ENCODE results near the gene PSENEN. TPM values are rescaled to one million over a fixed set of nuclear protein-coding genes. Genes with fewer than 3 reads are reported as not detected.
"Not testable (repeated sequence)": the region's sequence is repeated elsewhere in the genome, so short reads cannot be mapped to it uniquely, and the experiment has no call there.

PSENEN gene
- total RNA-seq, 1 experiment from 2014 or later, result 42.9 TPM

DNA sequence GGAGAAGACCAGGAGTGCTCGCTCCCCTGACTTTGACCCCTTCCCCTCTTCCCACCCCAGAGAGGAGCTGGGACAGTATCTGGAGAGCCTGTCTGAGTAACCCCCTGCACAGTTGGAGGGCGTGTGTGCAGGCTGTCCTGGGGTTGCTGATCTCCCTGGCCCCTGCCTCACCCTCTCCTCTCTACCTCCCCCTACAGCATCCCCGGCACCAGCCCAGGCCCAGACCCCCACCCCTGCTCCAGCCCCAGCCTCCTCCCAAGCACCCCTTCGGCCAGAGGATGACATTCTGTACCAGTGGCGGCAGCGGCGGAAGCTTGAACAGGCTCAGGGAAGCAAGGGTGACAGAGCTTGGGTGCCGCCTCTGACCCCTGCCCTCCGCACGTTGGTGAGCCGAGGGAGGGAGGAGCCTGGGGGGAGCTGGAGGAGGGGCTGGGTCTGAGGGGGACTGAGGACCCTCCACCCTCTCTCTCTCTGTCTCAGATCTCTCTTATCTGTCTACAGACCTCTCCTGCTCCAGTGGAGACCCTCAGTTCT is 21.2 kb downstream of the PSENEN start:
- POLR2A ChIA-PET (ENCODE audit: unreplicated experiment), result no interaction called here
- Histone ChIP-seq H3K4me3 (ENCODE audit: low read length) (no peak overlapping the region), H3K27ac (ENCODE audit: low read length) (no peak overlapping the region), H3K4me2 (ENCODE audit: low read length) (no peak overlapping the region), H3K27me3 (ENCODE audit: low read length) (no peaks in the 10 kb centered on the region), H3F3A (ENCODE audit: low read length, unreplicated experiment) (no peaks in the 10 kb centered on the region), H2AFZ (ENCODE audit: low read length) (no peak overlapping the region), H3K9me3 (ENCODE audit: low read length) (no peaks in the 10 kb centered on the region), H3K9me2 (replicated peaks; ENCODE audit: low read length) (no peaks in the 10 kb centered on the region), H4K20me1 (ENCODE audit: low read length) (no peaks in the 10 kb centered on the region), H3K4me1 (ENCODE audit: insufficient read depth, low read length) (peaks cover 6% of the 10 kb centered on the region; the same call in 1 of the 2 replicates), H3K79me2 (ENCODE audit: low read length) (no peaks in the 10 kb centered on the region), H3K36me3 (ENCODE audit: low read depth, low read length) (no peaks in the 10 kb centered on the region), H3K9ac (ENCODE audit: low read length) (no peak overlapping the region)
- no peak for TF ChIP-seq EZH2phosphoT487 (IDR thresholded peaks at IDR 0.05; ENCODE audit: borderline replicate concordance, low read length)
- TF ChIP-seq EZH2 (IDR thresholded peaks at IDR 0.05; ENCODE audit: low read length, unreplicated experiment), result no peak
- TF ChIP-seq, protein P1, sequence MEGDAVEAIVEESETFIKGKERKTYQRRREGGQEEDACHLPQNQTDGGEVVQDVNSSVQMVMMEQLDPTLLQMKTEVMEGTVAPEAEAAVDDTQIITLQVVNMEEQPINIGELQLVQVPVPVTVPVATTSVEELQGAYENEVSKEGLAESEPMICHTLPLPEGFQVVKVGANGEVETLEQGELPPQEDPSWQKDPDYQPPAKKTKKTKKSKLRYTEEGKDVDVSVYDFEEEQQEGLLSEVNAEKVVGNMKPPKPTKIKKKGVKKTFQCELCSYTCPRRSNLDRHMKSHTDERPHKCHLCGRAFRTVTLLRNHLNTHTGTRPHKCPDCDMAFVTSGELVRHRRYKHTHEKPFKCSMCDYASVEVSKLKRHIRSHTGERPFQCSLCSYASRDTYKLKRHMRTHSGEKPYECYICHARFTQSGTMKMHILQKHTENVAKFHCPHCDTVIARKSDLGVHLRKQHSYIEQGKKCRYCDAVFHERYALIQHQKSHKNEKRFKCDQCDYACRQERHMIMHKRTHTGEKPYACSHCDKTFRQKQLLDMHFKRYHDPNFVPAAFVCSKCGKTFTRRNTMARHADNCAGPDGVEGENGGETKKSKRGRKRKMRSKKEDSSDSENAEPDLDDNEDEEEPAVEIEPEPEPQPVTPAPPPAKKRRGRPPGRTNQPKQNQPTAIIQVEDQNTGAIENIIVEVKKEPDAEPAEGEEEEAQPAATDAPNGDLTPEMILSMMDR (conservative IDR thresholded peaks at IDR 0.05; ENCODE audit: low read depth, low read length), result no peak
- ATAC-seq, result no peak
- DNase-seq, result no peak
- CTCF ChIA-PET, result no interaction called here
- BruUV-seq (replicated peaks), result no TSS peak
- intact Hi-C loops (cut with micrococcal nuclease), result no loop called here

DNA sequence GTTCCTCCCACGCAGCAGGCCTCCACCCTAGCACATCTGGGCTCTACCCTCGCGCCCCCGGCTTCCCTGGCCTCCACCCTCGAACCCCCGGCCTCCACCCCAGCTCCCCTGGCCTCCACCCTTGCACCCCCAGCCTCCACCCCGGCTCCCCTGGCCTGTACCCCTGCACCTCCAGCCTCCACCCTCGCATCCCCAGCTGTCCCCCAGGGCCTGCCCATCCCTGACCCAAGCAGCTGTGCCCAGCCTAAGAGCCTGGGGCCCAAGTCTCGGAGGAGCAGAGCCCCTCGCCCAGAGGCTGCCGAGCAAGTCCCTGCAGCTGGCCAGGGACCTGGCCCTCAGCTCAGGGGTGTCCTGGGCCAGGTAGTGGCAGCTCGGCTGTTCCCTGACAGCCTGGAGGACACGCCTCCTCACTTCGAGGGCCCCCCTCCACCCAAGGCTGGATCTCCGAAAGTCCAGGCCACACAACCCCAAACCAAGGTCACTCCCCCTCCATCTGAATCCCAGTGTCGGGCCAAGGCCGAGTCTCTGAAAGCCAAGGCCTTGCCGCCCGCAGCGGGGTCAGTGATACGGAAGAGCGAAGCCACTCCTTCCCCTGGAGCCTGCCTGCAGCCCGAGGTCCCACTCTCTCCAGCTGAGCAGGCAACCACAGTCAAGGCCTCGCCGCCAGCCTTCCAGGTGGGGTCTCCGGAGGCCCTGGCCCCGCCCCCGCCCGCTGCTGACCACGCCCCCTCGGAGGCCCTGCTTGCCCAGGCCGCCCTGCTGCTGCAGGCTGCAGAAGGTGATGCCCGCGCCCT is 22.0 kb downstream of the PSENEN start:
- Histone ChIP-seq H3F3A (ENCODE audit: low read length, unreplicated experiment) (no peaks in the 10 kb centered on the region), H3K79me2 (ENCODE audit: low read length) (no peaks in the 10 kb centered on the region), H3K9ac (ENCODE audit: low read length) (no peak overlapping the region), H3K9me2 (replicated peaks; ENCODE audit: low read length) (no peaks in the 10 kb centered on the region), H3K4me3 (ENCODE audit: low read length) (no peak overlapping the region), H3K27me3 (ENCODE audit: low read length) (no peaks in the 10 kb centered on the region), H2AFZ (ENCODE audit: low read length) (no peak overlapping the region), H3K4me2 (ENCODE audit: low read length) (no peak overlapping the region), H4K20me1 (ENCODE audit: low read length) (no peaks in the 10 kb centered on the region), H3K9me3 (ENCODE audit: low read length) (no peaks in the 10 kb centered on the region), H3K4me1 (ENCODE audit: insufficient read depth, low read length) (peaks cover 6% of the 10 kb centered on the region; the same call in 1 of the 2 replicates), H3K27ac (ENCODE audit: low read length) (no peak overlapping the region), H3K36me3 (ENCODE audit: low read depth, low read length) (no peaks in the 10 kb centered on the region)
- BruUV-seq (replicated peaks), result no TSS peak
- ChIA-PET POLR2A (ENCODE audit: unreplicated experiment) (no interaction called here), CTCF (no interaction called here)
- TF ChIP-seq EZH2phosphoT487 (IDR thresholded peaks at IDR 0.05; ENCODE audit: borderline replicate concordance, low read length) (no peak), EZH2 (IDR thresholded peaks at IDR 0.05; ENCODE audit: low read length, unreplicated experiment) (no peak)
- TF ChIP-seq, protein P1 (conservative IDR thresholded peaks at IDR 0.05; ENCODE audit: low read depth, low read length), result no peak
- DNase-seq, result no peak
- no peak for ATAC-seq
- intact Hi-C loops (cut with micrococcal nuclease), result no loop called here

DNA sequence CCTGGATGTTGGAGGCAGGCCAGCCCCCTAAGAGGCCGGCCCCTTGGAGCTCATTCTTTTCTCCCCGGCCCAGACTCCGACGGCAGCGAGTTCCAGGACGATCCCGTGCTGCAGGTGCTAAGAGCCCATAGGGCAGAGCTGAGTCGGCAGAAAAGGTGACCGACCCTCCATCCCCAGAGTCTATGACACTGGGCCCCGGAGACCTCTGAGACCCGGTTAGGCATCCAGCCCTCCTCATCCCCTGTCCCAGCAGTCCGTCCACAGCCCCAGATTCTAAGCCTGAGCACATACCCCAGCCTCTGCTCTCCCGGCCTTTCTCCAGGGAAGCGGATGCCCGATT is 22.6 kb downstream of the PSENEN start:
- intact Hi-C loops (cut with micrococcal nuclease), result no loop called here
- H3K27ac ChIP-seq (ENCODE audit: low read length), result no peak overlapping the region
- ATAC-seq, result no peak
- H3K4me3 ChIP-seq (ENCODE audit: low read length), result no peak overlapping the region
- no peaks in the 10 kb centered on the region for H3K36me3 ChIP-seq (ENCODE audit: low read depth, low read length)
- H3K9me3 ChIP-seq (ENCODE audit: low read length), result no peaks in the 10 kb centered on the region
- no peak overlapping the region for H2AFZ ChIP-seq (ENCODE audit: low read length)
- no TSS peak for BruUV-seq (replicated peaks)
- H3K4me2 ChIP-seq (ENCODE audit: low read length), result no peak overlapping the region
- H3K27me3 ChIP-seq (ENCODE audit: low read length), result no peaks in the 10 kb centered on the region
- peaks cover 6% of the 10 kb centered on the region; the same call in 1 of the 2 replicates for H3K4me1 ChIP-seq (ENCODE audit: insufficient read depth, low read length)
- TF ChIP-seq EZH2phosphoT487 (IDR thresholded peaks at IDR 0.05; ENCODE audit: borderline replicate concordance, low read length), result no peak
- TF ChIP-seq, protein P1 (conservative IDR thresholded peaks at IDR 0.05; ENCODE audit: low read depth, low read length), result no peak
- no peak for TF ChIP-seq EZH2 (IDR thresholded peaks at IDR 0.05; ENCODE audit: low read length, unreplicated experiment)
- H3K9me2 ChIP-seq (replicated peaks; ENCODE audit: low read length), result no peaks in the 10 kb centered on the region
- DNase-seq, result no peak
- ChIA-PET POLR2A (ENCODE audit: unreplicated experiment) (no interaction called here), CTCF (no interaction called here)
- H3K9ac ChIP-seq (ENCODE audit: low read length), result no peak overlapping the region
- no peaks in the 10 kb centered on the region for H3K79me2 ChIP-seq (ENCODE audit: low read length)
- no peaks in the 10 kb centered on the region for H3F3A ChIP-seq (ENCODE audit: low read length, unreplicated experiment)
- no peaks in the 10 kb centered on the region for H4K20me1 ChIP-seq (ENCODE audit: low read length)

DNA sequence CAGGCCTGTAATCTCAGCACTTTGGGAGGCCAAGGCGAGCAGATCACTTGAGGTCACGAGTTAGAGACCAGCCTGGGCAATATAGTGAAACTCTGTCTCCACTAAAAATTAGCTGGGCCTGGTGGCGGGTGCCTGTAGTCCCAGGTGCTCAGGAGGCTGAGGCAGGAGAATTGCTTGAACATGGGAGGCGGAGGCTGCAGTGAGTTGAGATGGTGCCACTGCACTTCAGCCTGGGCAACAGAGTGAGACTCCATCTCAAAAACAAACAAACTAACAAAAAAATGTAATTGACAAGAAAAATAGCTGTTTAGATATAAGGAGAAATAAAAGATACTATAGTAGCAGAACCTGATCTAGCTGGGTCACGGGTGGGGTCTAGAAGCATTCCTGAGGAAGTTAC is 26.9 kb downstream of the PSENEN start:
- H3K27ac ChIP-seq (ENCODE audit: low read length); H3K9me3 ChIP-seq (ENCODE audit: low read length); H3K9me2 ChIP-seq (replicated peaks; ENCODE audit: low read length); H3K79me2 ChIP-seq (ENCODE audit: low read length); H3K4me2 ChIP-seq (ENCODE audit: low read length); POLR2A ChIA-PET (ENCODE audit: unreplicated experiment); H3K27me3 ChIP-seq (ENCODE audit: low read length); ATAC-seq; H3F3A ChIP-seq (ENCODE audit: low read length, unreplicated experiment); H3K36me3 ChIP-seq (ENCODE audit: low read depth, low read length); H3K4me1 ChIP-seq (ENCODE audit: insufficient read depth, low read length); H3K4me3 ChIP-seq (ENCODE audit: low read length); intact Hi-C loops (cut with micrococcal nuclease); DNase-seq; BruUV-seq (replicated peaks); H3K9ac ChIP-seq (ENCODE audit: low read length); H4K20me1 ChIP-seq (ENCODE audit: low read length); H2AFZ ChIP-seq (ENCODE audit: low read length); CTCF ChIA-PET: not testable (repeated sequence)
